Smooth muscle cell (in vitro differentiated cells): Measurements from ENCODE around the gene NOTCH1. TPM values are rescaled to one million over a fixed set of nuclear protein-coding genes. Genes with fewer than 3 reads are reported as not detected.

Experiments
- DNase-seq: peaks from one replicate; lab custom pipeline; 2025; ENCODE audit not compliant: unreplicated experiment; lab: John Stamatoyannopoulos, UW
- H2AFZ ChIP-seq: fragments of 200-600 bp; sonication (generic); 2 replicates; pipeline ENCODE4 v1.6.0; 2016; ENCODE audit warnings: antibody characterized with exemption, low read depth, mild to moderate bottlenecking
- H3F3A ChIP-seq: fragments of 200-600 bp; sonication (generic); 2 replicates; pipeline ENCODE4 v1.6.0; 2017; ENCODE audit warnings: antibody characterized with exemption, low read depth
- H3K27ac ChIP-seq: fragments of 200-600 bp; sonication (generic); 2 replicates; pipeline ENCODE4 v1.5.1; 2016; ENCODE audit warnings: low read depth, mild to moderate bottlenecking
- H3K27me3 ChIP-seq: fragments of 200-600 bp; sonication (generic); 2 replicates; pipeline ENCODE4 v1.6.1; 2016; ENCODE audit warnings: low read depth, mild to moderate bottlenecking
- H3K36me3 ChIP-seq: fragments of 200-600 bp; sonication (generic); 2 replicates; pipeline ENCODE4 v1.5.1; 2016; ENCODE audit warnings: low read depth
- H3K4me1 ChIP-seq: fragments of 200-600 bp; sonication (generic); 2 replicates; pipeline ENCODE4 v1.5.1; 2016; ENCODE audit warnings: low read depth
- H3K4me2 ChIP-seq: fragments of 200-600 bp; sonication (generic); 2 replicates; pipeline ENCODE4 v1.6.0; 2016; ENCODE audit warnings: mild to moderate bottlenecking
- H3K4me3 ChIP-seq: fragments of 200-600 bp; sonication (generic); 2 replicates; pipeline ENCODE4 v1.5.1; 2016; ENCODE audit warnings: mild to moderate bottlenecking
- H3K79me2 ChIP-seq: fragments of 200-600 bp; sonication (generic); 2 replicates; pipeline ENCODE4 v1.6.0; 2016; ENCODE audit warnings: low read depth, mild to moderate bottlenecking
- H3K9ac ChIP-seq: fragments of 200-600 bp; sonication (generic); 2 replicates; pipeline ENCODE4 v1.6.0; 2016; ENCODE audit warnings: low read depth
- H3K9me3 ChIP-seq: fragments of 200-600 bp; sonication (generic); replicated peaks from 2 replicates; pipeline ENCODE4 v1.5.1; 2016; ENCODE audit warnings: low read depth
- H4K20me1 ChIP-seq: fragments of 200-600 bp; sonication (generic); 2 replicates; pipeline ENCODE4 v1.6.0; 2016; ENCODE audit warnings: low read depth
- WGBS: methylation state at CpG from one replicate; pipeline ENCODE4 v1.1.7; 2016; ENCODE audit warnings: low lambda C conversion rate; 5-methylcytosine and 5-hydroxymethylcytosine counted together
- polyA plus RNA-seq: library from polyadenylated mRNA; unstranded; fragments of >200 nt; fragmentation: Nextera tagmentation; extraction: Ambion mirVana; gene quantifications from 2 replicates; pipeline ENCODE4 v1.2.1, GENCODE V29; 2016
- total RNA-seq: library from RNA; depleted of rRNA; stranded (reverse); fragments of >200 nt; gene quantifications from 2 replicates; pipeline ENCODE4 v1.2.3, GENCODE V29; 2014
- TF ChIP-seq, protein P1 (sequence below): fragments of 200-600 bp; sonication (generic); IDR thresholded peaks from 2 replicates; pipeline ENCODE4 v1.5.1; 2017; ENCODE audit warnings: borderline replicate concordance, mild to moderate bottlenecking, antibody characterized with exemption; ENCODE audit not compliant: insufficient read depth, poor library complexity, severe bottlenecking

The NOTCH1 gene
- total and polyA plus RNA-seq, 2 experiments from 2014 or later, result 7.2 to 13.2 TPM

GRCh38 chr9:136497916-136498695, 47.7 kb downstream of the NOTCH1 start:
- H3K36me3 ChIP-seq, result no peaks in the 10 kb centered on the region
- no peak overlapping the region for H3K4me2 ChIP-seq
- DNase-seq, result no peak
- H2AFZ ChIP-seq, result no peak overlapping the region
- TF ChIP-seq, protein P1, sequence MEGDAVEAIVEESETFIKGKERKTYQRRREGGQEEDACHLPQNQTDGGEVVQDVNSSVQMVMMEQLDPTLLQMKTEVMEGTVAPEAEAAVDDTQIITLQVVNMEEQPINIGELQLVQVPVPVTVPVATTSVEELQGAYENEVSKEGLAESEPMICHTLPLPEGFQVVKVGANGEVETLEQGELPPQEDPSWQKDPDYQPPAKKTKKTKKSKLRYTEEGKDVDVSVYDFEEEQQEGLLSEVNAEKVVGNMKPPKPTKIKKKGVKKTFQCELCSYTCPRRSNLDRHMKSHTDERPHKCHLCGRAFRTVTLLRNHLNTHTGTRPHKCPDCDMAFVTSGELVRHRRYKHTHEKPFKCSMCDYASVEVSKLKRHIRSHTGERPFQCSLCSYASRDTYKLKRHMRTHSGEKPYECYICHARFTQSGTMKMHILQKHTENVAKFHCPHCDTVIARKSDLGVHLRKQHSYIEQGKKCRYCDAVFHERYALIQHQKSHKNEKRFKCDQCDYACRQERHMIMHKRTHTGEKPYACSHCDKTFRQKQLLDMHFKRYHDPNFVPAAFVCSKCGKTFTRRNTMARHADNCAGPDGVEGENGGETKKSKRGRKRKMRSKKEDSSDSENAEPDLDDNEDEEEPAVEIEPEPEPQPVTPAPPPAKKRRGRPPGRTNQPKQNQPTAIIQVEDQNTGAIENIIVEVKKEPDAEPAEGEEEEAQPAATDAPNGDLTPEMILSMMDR, result no peak
- H3K9ac ChIP-seq, result no peak overlapping the region
- H3K27ac ChIP-seq, result no peak overlapping the region
- H3K79me2 ChIP-seq, result no peaks in the 10 kb centered on the region
- no peaks in the 10 kb centered on the region for H3K9me3 ChIP-seq
- peaks cover 3% of the 10 kb centered on the region for H4K20me1 ChIP-seq
- no peaks in the 10 kb centered on the region for H3K4me1 ChIP-seq
- WGBS, result 96% methylated on average over 24 of the region's 28 CpGs
- no peak overlapping the region for H3K4me3 ChIP-seq
- no peaks in the 10 kb centered on the region for H3K27me3 ChIP-seq
- peaks cover under 1% of the 10 kb centered on the region for H3F3A ChIP-seq

GRCh38 chr9:136496801-136497620, 48.8 kb downstream of the NOTCH1 start:
- Histone ChIP-seq H3K36me3 (no peaks in the 10 kb centered on the region), H3F3A (peaks cover 4% of the 10 kb centered on the region), H3K9ac (no peak overlapping the region), H3K4me2 (no peak overlapping the region), H3K27me3 (no peaks in the 10 kb centered on the region), H2AFZ (no peak overlapping the region), H3K4me1 (no peaks in the 10 kb centered on the region), H3K9me3 (no peaks in the 10 kb centered on the region), H3K27ac (no peak overlapping the region), H4K20me1 (peaks cover 3% of the 10 kb centered on the region), H3K79me2 (no peaks in the 10 kb centered on the region), H3K4me3 (no peak overlapping the region)
- WGBS, result 96% methylated on average over 55 of the region's 56 CpGs
- no peak for DNase-seq
- TF ChIP-seq, protein P1, result no peak

DNA sequence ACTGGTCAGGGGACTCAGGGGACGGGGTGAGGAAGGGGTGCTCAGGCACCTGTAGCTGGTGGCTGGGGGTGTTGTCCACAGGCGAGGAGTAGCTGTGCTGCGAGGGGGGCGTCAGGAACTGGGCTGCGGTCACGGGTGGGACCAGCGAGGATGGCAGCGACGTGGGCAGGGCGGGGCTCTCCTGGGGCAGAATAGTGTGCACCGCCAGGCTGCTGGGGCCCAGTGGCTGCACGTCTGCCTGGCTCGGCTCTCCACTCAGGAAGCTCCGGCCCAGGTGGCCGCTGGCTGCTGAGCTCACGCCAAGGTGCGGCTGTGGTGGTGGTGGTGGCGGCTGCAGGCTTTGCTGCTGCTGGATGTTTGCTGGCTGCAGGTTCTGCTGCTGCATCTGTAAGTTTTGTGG, 49.7 kb downstream of the NOTCH1 start:
- no peak for DNase-seq
- Histone ChIP-seq H3K9ac (no peak overlapping the region), H3F3A (peaks cover 4% of the 10 kb centered on the region), H3K4me3 (no peak overlapping the region), H3K36me3 (no peaks in the 10 kb centered on the region), H4K20me1 (peaks cover 3% of the 10 kb centered on the region), H3K9me3 (no peaks in the 10 kb centered on the region), H2AFZ (no peak overlapping the region), H3K27me3 (no peaks in the 10 kb centered on the region), H3K4me1 (no peaks in the 10 kb centered on the region), H3K79me2 (no peaks in the 10 kb centered on the region), H3K4me2 (no peak overlapping the region), H3K27ac (no peak overlapping the region)
- TF ChIP-seq, protein P1, result no peak
- WGBS, result 98% methylated on average over 16 of the region's 18 CpGs
